Subcutaneous adipose tissue (tissue), 4 donors: ENCODE measurements around the gene RBBP8. TPM values are rescaled to one million over a fixed set of nuclear protein-coding genes. Genes with fewer than 3 reads are reported as not detected.

ENCODE experiments used
- CTCF ChIP-seq: fragments of 450-650 bp; IDR thresholded peaks from one replicate; pipeline ENCODE4 v1.5.1; 2016; ENCODE audit warnings: low read depth, mild to moderate bottlenecking, control low read depth, antibody characterized with exemption, moderate library complexity
- total RNA-seq, 4 donors: library from RNA; depleted of rRNA; stranded (reverse); fragments of >200 nt; gene quantifications; one replicate each; pipeline ENCODE4 v1.1.0, GENCODE V29; 2016

RBBP8 gene
- total RNA-seq, 4 donors from 2014 or later = 13.0 to 43.7 (median 23.6) TPM

GRCh38 chr18:22980394-22980793 lies 47.3 kb downstream of the RBBP8 start:
- no peak for TF ChIP-seq CTCF

DNA sequence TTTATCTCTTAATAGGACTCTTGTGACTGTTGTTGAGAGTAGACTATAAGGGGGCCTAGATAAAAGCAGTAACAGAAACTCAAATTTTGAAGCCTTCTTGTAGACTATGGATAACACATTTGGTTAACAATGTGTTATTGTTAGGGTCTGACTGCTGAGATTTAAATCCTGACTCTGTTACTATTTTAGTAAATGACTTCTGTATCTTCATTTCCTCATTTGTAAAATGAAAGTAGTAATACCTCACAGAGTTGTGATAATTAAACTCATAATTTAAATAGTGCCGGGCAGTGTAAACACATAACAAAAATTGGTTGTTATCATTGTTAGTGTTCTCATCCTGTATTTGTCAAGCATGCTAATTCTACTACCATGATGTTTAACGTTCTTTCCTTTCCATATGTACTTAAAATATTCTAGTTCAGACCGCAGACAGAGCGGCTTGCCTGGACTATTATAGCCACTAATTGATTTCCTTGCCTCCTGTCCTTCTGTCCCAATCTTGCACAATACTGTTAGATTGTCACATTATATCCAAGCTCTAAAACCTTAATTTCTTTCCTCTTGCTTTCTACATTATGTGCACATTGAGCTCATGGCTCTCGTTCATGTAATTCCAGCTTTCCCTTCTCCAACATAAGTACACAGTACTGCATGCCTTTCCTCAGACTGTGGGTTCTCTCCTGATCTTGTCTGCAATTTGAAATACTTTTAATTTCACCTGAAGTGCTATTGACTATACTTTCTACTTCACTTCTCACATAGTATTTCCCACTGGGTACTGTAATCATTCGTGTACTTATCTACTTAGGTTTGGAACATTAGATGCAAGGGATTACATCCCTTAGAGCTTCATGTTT lies 48.4 kb downstream of the RBBP8 start:
- no peak for TF ChIP-seq CTCF

DNA sequence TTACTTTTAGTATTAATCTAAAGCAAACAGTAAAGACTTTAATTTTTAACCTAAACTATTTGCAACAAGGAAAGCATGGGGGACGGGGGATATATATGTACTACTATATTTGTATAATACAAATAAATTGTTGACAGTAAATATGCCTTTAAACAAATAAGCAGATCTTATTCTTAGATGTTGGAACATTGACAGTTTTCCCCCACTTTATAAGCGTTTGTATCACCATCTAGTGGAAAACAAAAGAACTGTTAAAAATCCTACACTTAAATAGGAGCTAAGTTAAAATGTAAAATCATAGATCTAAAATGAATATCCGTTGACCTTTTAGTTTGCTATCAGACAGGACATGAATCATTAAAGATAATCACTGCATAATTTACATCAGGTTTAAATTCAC lies 50.0 kb downstream of the RBBP8 start:
- TF ChIP-seq CTCF = no peak

- no peak for TF ChIP-seq CTCF
These were observed 52.1 kb downstream of the RBBP8 start for GRCh38 chr18:22985250-22985649.

GRCh38 chr18:22987547-22988189 lies 54.5 kb downstream of the RBBP8 start:
- no peak for TF ChIP-seq CTCF

GRCh38 chr18:22988208-22988607 lies 55.1 kb downstream of the RBBP8 start:
- no peak for TF ChIP-seq CTCF

- TF ChIP-seq CTCF = no peak
These were observed 65.2 kb downstream of the RBBP8 start for GRCh38 chr18:22998344-22998743.
